CD4-positive, alpha-beta T cell treated with Interleukin-4 for 4 hours (primary cell): ENCODE data around the gene SNTB2.

ENCODE experiments used
- DNase-seq: peaks from one replicate; pipeline ENCODE4 v3.0.0-alpha.2; 2020

SNTB2 gene

DNA sequence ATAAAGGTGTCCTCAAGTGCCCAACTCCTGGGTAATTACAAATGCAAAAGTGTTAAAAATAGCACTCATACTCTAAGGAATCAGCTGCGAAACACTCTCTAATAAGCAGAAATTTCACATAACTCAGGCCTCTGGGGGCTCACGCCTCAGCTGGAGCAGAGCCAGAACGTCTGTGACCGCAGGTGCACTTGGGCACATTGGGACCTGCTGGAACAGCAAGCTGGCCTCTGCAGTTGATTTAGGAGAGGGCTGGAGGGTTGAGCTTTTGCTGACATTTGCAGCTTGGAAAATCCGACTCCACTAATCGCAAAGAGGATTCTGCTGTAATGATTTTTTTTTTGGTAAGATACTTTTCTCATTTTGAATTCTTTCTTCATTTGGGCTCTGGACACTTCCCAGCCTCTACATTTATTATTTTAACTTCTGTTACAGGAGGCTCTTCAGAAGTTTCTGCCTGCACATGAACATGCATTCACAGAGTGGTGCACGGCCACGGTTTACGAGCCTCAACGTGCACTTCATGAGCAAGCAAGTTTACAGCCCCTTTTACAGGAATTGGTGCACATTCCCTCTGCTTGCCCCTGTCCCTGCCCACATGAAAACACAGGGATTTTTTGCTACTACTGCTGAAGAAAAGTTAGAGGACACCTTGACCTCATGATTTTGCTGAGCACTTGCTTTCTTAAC lies 4.1 kb upstream of the SNTB2 start:
- DNase-seq = no peak

DNA sequence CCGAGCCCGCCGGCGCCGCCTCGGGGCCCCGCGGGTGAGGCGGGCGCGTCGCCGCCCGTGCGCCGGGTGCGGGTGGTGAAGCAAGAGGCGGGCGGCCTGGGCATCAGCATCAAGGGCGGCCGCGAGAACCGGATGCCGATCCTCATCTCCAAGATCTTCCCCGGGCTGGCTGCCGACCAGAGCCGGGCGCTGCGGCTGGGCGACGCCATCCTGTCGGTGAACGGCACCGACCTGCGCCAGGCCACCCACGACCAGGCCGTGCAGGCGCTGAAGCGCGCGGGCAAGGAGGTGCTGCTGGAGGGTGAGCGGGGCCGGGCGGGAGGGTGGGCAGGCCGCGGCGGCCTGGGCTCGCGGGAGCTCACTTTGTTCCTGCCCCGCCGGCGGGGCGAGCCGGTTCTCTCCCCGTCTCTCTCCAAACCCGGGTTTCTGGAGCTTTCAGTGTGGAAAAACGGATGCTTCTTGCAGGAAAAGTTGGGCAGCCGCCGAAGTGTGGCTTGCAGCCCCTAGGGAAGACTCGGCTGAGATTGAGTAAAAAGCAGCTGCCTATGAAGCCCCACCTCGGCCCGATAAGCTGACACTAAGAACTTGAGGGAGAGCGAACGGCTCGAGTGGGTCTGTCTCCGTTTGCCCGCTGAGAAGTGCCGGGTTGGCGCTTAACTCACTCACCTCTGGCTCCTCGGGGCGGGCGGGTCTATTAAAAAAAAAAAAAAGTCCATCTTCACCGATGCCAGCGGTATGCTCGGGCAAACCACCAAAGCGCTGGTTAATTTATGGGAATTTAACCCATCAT lies 677 bp downstream of the SNTB2 start:
- DNase-seq = peak; percentile 33

DNA sequence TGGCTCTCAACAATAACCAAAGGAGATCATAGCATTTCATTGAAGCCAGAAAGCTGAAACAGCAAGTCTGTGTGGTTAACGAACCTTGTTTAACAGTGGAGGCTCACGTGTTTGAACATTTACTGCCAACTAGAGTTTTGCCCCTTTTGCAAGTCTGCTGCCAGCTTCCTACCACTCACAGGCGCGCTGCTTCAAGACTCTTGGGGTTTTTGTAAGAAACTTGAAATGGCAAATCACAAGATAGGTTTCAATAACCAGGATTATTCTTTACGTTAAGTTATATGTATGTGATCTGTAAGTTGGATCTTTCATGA lies 1.2 kb downstream of the SNTB2 start:
- peak; percentile 39 for DNase-seq

DNA sequence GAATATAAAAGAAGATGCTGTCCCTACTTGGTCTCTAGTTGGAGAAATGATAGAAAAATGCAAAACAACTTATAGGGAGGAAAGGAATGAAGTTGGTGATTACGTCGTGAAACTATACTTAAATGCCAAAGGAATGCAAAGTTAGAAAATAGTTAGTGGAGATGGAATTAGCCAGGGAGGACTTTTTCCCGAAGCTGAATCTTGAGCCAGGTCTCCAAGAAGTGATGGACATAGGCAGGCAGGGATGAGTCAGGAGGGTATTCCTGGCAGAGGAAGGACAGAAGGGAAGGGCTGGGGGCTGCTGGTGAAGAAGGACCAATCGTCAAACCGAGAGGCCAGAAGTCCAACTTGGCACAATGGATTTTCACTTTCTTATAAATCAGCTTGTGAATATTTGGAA lies 1.8 kb downstream of the SNTB2 start:
- no peak for DNase-seq

DNA sequence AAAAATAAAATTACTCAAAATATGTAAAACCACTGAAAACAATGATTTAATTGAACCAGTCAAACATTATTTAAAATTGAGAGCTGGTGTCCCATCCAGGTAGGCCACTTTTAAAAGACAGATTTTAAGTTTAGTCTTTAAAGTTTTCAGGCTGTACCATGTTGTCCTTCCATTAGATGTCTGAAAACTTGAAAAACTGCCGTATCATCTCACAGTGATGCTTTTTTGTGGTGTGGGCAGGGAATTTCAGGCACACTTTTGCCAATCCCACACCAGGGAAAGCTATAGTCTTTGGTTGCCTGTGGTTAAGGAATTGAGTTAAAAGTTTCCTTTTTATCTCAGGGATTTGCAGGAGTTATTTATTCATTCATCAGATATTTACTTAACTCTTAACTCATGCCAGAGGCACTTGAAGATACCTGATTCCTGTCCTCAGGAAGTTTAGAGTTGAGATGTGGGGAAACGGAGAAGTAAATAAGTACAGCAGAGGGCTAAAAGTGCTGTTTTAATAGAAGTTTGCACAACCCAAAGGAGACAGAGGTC lies 3.2 kb downstream of the SNTB2 start:
- no peak for DNase-seq

DNA sequence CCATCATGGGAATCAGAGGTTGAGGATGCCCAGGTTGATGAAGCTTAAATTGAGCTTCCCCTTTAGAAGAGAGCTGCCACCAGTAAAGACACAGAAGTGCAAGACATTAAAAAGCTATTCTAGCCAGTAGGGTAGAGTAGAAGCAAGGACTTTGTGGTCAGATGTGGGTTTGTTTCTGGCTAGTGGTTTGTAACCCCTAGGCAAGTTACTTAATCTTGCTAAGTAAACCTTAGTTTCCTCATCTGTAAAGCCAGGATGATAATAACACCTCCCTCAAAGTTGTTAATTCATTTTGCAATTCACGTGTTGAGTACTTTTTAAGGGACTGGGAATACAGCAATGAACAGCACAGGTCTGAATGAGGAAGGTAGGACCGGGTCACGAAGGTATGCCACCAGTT lies 3.6 kb downstream of the SNTB2 start:
- DNase-seq = no peak

DNA sequence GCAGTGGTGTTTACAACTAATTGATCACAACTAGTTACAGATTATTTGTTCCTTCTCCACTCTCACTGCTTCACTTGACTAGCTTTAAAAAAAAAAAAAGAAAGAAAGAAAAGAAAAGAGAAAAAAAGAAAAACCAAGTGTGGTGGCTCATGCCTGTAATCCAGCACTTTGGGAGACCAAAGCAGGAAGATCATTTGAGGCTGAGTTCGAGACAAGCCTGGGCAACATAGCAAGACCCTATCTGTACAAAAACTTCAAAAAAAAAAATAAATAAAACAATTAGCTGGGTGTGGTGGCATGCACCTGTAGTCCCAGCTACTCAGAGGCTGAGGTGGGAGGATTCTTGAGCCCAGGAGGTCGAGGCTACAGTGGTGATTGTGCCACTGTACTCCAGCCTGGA lies 4.2 kb downstream of the SNTB2 start:
- no peak for DNase-seq

DNA sequence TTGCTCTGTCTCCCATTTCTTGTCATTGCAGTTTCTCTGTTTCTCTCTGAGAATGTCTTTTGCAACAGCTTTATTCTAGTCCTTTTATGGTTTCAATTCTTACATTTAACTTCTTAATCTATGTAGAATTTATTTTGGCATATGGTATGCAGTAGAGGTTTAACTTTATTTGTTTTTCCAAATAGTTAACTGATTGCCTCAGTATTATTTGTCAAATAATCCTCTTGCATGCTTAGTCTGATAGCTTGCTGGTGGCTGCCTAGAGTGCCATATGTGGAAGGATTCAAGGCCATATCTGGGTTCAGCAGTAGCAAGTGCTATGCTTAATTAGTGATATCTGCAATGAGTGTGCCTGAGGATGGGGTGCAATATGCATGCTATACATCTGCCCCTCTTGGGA lies 6.9 kb downstream of the SNTB2 start:
- no peak for DNase-seq

DNA sequence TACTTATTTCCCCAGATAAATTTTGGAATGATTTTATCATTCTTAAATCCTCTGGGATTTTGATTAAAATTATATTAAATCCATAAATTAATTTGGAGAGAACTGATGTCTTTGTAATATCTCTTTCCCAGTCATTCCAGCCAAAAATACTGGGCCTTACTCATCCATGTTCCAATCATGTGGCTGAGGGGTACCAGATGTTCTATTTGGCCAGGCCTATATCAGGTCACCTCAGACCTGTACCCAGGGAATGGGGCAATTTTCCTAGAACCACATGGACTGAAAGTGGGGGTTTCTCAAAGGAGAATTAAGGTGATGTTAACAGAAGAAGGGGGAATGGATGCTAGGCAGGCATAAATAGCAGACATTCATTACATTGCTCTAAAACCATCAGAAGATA lies 7.5 kb downstream of the SNTB2 start:
- no peak for DNase-seq

DNA sequence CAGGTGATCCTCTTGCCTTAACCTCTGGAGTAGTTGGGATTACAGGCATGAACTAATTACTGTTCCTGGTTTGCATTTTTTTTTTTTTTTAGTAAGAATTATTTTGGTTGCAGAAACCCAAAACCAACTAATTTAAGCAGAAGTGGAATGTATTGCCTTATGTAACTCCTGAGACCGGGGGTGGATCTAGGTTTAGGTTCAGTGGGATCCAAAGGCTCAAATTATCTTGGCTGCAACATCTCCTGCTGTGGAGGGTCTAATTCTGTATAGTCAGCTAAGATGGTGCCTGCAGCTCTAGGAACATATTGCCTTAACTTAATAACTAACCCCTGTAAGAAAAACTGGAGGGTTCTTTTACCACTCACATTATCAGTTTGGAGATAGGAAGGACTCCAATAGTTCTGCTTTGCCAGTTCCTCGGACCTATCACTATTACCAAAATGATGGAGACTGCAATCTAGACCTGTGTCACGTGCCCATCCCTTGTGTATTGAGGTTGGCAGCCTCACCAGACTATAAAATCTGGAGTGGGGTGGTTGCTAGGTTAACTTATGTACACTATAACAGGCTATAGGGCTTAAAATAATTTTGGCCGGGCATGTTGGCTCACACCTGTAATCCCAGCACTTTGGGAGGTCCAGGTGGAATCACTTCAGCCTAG lies 8.5 kb downstream of the SNTB2 start:
- DNase-seq = no peak

DNA sequence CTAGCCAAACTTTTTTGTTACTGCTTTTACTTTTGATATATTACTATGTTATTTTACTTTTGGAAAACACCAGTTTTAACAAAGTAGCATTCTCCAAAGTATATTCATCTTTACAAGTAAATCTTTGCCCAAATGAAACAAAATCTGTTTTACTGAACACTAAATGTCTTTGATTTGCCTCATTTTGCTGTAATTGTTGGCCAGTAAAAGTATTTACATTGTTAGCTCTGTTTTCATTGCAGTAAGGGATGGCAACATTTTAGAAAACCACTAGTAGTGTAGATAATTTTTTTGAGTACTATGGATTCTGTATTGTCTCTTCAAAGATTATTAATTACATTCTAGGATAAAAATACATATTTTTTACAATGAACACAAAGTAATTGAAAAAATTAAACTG lies 10.6 kb downstream of the SNTB2 start:
- DNase-seq = no peak

DNA sequence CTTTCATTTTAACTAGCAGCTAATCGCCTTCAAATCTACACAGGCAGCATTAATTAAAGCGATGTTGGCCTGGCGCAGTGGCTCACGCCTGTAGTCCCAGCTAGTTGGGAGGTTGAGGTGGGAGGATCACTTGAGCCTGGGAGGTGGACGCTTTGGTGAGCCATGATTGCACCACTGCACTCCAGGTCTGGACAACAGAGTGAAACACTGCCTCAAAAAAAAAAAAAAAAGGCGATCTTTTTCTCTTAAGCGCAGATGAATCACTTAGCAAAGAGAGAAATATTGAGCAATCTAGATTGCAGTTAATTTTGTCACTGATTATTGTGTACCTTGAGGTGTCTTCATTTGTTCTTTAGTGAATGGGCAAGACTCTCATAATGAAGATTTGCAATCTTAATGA lies 12.4 kb downstream of the SNTB2 start:
- no peak for DNase-seq

DNA sequence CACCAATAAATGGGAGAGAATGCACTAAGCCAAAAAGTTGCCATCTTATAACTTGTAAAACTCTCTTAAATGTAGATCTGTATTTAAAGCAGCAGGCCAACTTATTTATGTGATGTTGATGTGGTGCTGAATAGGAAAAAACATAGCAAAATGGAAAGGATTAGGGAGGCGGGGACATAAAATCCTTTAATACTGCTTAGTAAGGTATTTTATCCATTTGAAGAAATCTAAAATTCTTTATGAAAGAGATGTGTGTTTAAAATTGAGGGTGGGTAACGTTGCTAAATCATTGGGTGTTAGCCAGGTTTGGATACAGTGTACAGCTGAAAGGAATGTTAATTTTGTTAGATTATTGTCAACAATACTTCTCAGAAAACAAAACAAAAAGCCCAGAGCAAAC lies 14.3 kb downstream of the SNTB2 start:
- no peak for DNase-seq

DNA sequence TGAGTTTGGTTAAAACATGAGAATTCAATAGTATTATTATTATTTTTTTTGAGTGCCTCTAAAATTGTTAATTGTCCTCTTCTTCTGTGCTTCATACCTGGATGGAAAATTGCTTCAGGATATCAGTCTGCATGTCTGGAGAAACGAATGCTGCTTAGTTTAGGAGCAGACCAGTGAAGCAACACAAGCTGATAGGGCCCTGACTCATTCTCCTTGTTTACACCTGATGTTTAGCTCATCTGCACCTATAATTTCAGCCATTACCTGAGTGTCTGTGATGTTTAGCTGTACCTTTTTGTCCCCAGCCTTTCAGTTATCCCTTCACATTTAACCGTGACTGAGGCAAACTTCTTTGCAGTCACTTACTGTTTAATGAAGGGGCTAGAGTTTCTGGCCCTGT lies 14.8 kb downstream of the SNTB2 start:
- DNase-seq = no peak

DNA sequence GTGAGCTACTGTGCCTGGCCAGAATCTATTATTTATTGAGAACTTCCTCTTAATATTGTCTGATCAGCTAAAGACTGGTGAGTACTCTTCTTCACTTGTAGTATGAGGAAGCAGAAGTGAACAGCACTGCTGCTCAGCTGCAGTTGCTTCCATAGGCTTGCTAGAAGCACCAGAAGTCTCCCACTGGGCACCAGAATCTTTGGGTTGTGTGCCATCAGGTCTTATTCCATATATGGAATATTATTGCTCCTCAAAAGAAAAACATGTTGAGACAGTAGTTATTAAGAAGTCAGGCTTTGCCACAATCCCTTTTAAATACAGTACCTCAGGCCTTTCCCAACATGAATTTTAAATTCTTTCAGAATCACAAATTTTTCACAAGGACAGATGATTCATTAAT lies 17.2 kb downstream of the SNTB2 start:
- DNase-seq = no peak

DNA sequence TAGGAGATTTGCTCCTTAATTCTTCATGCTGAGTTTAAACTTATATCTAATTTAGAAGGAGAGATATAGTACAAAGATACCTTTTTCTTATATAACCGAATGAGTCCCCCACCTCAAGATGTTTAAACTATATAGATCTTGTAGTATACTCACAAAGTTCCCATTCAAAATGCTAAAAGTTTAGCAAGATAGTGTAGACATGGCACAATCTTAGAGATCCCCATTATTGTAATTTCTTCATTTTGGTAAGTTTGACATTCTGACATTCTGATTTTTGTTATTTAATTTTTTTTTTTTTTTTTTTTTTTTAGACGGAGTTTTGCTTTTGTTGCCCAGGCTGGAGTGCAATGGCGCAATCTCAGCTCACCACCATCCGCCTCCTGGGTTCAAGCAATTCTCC lies 22.8 kb downstream of the SNTB2 start:
- DNase-seq = no peak

DNA sequence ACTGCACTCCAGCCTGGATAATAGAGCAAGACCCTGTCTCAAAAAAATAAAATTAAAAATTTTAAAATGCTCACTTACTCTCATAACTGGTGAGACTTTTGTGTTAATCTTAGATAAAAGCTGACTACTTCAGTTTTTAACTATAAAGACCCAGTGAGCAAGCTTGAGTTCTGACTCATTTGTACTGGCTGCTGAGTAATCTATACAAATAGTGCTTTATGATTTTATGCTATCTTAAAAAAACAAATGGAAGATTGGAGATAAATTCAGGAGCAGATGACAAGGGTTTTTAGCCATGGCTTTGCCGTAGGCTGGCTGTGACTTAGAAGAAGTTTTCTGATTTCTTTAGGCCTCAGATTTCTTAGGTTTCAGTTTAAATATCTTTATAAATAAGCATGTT lies 30.5 kb downstream of the SNTB2 start:
- DNase-seq = no peak

DNA sequence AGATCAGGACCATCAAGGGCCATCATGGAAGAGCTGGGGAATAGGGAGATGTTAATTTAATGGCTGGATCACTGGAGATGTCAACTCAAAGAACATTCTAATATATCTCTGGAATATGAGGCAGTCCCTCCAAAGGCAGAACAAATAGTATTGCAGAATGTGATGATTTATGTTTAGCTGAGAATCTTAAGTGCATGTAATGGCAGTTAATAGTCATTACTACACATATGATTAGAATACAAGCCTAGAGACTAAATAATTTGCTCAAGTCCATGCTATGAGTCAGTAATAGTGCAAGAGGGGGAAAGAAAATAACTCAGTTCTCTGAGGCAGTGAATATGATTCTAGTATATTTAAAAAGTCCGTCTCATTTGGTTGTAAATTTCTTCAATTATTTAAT lies 32.3 kb downstream of the SNTB2 start:
- DNase-seq = no peak

DNA sequence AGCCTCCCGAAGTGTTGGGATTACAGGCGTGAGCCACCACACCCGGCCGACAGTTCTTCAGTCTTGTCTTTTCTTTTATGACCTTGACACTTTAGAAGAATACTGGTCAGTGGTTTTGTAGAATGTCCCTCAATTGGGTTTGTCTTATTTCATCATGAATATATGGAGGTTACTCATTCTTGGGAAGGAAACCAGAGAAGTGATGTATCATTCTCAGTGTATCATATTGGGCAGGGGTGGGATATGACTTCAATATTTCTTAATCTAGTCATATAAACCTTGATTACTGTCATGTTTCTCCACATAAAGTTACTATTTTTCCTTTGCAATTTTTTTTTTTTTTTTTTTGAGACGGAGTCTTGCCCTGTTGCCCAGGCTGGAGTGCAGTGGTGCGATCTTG lies 36.9 kb downstream of the SNTB2 start:
- no peak for DNase-seq

DNA sequence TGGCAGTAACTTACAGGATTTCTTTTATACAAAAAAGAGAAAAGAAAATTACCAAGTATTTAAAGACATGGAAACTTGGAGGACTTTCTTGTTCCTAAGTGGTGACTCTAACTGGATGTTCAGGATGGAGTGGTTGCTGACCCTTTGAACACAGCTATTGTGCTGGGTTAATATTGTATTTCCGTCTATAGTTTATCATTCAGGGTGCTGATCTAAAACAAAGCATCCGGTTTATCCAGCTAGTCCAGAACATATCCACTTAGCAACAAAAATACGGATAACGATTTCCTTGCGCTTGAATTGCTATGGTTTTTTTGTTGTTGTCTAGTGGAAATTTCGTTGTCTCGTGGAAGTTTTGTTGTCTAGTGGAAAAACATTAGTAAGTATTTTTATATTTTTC lies 38.2 kb downstream of the SNTB2 start:
- DNase-seq = no peak

DNA sequence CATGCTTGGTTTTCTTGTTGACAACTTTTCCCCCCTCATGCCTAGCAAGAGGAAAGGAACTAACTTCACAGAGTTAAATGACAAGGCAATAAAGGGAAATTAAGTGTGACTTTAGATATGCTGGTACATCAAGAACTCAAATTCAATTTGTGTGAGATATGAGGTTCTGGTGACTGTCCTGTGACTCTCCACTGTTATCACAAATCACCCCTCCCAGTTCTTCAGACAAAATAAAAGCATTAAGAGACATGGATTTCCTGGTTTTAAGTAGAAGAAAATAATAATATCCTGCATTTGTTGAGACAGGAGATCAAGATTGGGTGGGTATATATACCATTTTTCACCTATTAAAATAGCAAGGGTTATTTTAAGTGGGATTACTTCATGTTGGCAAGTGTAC lies 46.2 kb downstream of the SNTB2 start:
- no peak for DNase-seq

DNA sequence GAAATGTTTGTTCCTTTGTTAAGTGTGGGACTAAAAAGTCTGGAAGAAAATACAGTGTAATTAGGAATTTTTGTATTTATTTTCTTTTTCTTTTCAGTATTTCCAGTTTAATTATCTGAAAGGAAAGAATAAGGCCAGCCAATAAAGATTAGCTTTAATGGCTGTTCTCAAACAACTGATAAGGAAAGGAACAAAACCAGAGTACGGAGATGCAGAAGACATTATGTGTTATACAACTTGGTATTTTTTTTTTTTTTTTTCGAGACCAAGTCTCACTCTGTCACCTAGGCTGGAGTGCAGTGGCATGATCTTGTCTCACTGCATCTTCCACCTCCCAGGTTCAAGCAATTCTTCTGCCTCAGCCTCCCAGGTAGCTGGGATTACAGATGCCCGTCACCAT lies 47.5 kb downstream of the SNTB2 start:
- no peak for DNase-seq

DNA sequence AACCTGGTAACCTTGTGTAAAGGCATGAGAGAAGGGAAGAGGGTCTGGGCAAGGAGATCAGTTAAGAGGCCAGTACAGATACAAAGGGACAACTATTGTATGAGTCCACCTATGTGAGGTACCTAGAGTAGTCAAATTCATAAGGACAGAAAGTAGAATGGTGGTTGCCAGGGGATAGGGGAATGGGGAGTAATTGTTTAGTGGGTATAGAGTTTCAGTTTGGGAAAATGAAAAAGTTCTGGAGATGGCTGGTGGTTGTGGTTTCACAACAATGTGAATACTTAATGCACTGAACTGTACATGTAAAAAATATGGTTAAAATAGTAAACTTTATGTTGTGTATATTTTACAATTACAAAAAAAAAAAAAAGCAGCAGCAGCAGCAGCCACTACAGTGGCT lies 49.4 kb downstream of the SNTB2 start:
- DNase-seq = no peak

DNA sequence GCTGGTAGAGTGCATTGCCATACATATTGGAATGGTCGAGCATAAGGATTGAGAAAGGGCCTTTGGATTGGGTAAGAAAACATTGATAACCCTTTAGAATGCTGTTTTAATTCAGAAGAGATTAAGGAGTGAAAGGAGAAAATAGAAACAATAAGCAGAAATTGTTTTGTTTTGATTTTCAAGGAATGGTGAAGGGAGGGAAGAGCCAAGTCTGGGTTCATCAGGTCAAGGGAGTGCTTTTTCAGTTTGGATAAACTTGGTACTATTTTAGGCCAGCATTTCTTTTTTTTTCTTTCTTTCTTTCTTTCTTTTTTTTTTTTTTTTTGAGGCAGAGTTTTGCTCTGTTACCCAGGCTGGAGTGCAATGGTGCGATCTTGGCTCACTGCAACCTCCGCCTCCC lies 50.3 kb downstream of the SNTB2 start:
- no peak for DNase-seq
